ENCODE results near the gene WWOX. TPM values are rescaled to one million over a fixed set of nuclear protein-coding genes. Genes with fewer than 3 reads are reported as not detected.

The WWOX gene
- polyA plus RNA-seq, 1 donor from 2014 or later: 25.6 TPM

GRCh38 chr16:79079656-79080420 lies 980.4 kb downstream of the WWOX start:
- Histone ChIP-seq H3K79me2 (replicated peaks; ENCODE audit: insufficient read depth, low read length) (no peaks in the 10 kb centered on the region), H3K9me2 (ENCODE audit: insufficient read depth, low read length) (no peaks in the 10 kb centered on the region), H3K4me3 (ENCODE audit: low read length) (no peak overlapping the region), H3K36me3 (ENCODE audit: insufficient read depth, low read length) (no peaks in the 10 kb centered on the region), H3K9me3 (ENCODE audit: low read length) (no peaks in the 10 kb centered on the region), H3F3A (ENCODE audit: insufficient read depth, low read length, poor library complexity, severe bottlenecking) (no peaks in the 10 kb centered on the region), H4K20me1 (ENCODE audit: insufficient read depth) (no peaks in the 10 kb centered on the region), H3K27ac (ENCODE audit: low read length) (no peak overlapping the region), H3K4me2 (ENCODE audit: low read length) (no peak overlapping the region), H2AFZ (ENCODE audit: low read depth, low read length) (no peak overlapping the region), H3K9ac (ENCODE audit: low read length) (no peak overlapping the region), H3K27me3 (ENCODE audit: insufficient read depth, low read depth, low read length) (no peaks in the 10 kb centered on the region)
- TF ChIP-seq EP300 (conservative IDR thresholded peaks at IDR 0.05; ENCODE audit: poor library complexity, severe bottlenecking) (no peak), RAD21 (conservative IDR thresholded peaks at IDR 0.05) (no peak), CTCF (IDR thresholded peaks at IDR 0.05; ENCODE audit: poor library complexity, severe bottlenecking) (no peak), MXI1 (conservative IDR thresholded peaks at IDR 0.05; ENCODE audit: poor library complexity, severe bottlenecking) (no peak)

GRCh38 chr16:79081297-79082066 lies 982.0 kb downstream of the WWOX start:
- Histone ChIP-seq H3K4me3 (ENCODE audit: low read length) (no peak overlapping the region), H4K20me1 (ENCODE audit: insufficient read depth) (no peaks in the 10 kb centered on the region), H3K36me3 (ENCODE audit: insufficient read depth, low read length) (no peaks in the 10 kb centered on the region), H3K27ac (ENCODE audit: low read length) (no peak overlapping the region), H3K9ac (ENCODE audit: low read length) (no peak overlapping the region), H3K9me3 (ENCODE audit: low read length) (no peaks in the 10 kb centered on the region), H3K79me2 (replicated peaks; ENCODE audit: insufficient read depth, low read length) (no peaks in the 10 kb centered on the region), H3F3A (ENCODE audit: insufficient read depth, low read length, poor library complexity, severe bottlenecking) (no peaks in the 10 kb centered on the region), H3K4me2 (ENCODE audit: low read length) (no peak overlapping the region), H2AFZ (ENCODE audit: low read depth, low read length) (no peak overlapping the region), H3K27me3 (ENCODE audit: insufficient read depth, low read depth, low read length) (no peaks in the 10 kb centered on the region), H3K9me2 (ENCODE audit: insufficient read depth, low read length) (no peaks in the 10 kb centered on the region)
- TF ChIP-seq MXI1 (conservative IDR thresholded peaks at IDR 0.05; ENCODE audit: poor library complexity, severe bottlenecking): no peak
- TF ChIP-seq RAD21 (conservative IDR thresholded peaks at IDR 0.05): no peak
- no peak for TF ChIP-seq SMC3 (conservative IDR thresholded peaks at IDR 0.05; ENCODE audit: poor library complexity)

GRCh38 chr16:79082970-79083369 lies 983.5 kb downstream of the WWOX start:
- no peak overlapping the region for H3K4me2 ChIP-seq (ENCODE audit: low read length)
- H3K36me3 ChIP-seq (ENCODE audit: insufficient read depth, low read length): no peaks in the 10 kb centered on the region
- H3F3A ChIP-seq (ENCODE audit: insufficient read depth, low read length, poor library complexity, severe bottlenecking): no peaks in the 10 kb centered on the region
- H3K9ac ChIP-seq (ENCODE audit: low read length): no peak overlapping the region
- no peaks in the 10 kb centered on the region for H3K79me2 ChIP-seq (replicated peaks; ENCODE audit: insufficient read depth, low read length)
- no peak overlapping the region for H2AFZ ChIP-seq (ENCODE audit: low read depth, low read length)
- H3K27me3 ChIP-seq (ENCODE audit: insufficient read depth, low read depth, low read length): no peaks in the 10 kb centered on the region
- TF ChIP-seq EZH2 (IDR thresholded peaks at IDR 0.05; ENCODE audit: borderline replicate concordance, insufficient read depth, low read length, poor library complexity, severe bottlenecking) (no peak), TAF1 (IDR thresholded peaks at IDR 0.05; ENCODE audit: low read depth) (no peak), RAD21 (conservative IDR thresholded peaks at IDR 0.05) (no peak), MXI1 (conservative IDR thresholded peaks at IDR 0.05; ENCODE audit: poor library complexity, severe bottlenecking) (no peak), SMC3 (conservative IDR thresholded peaks at IDR 0.05; ENCODE audit: poor library complexity) (no peak), CTCF (IDR thresholded peaks at IDR 0.05; ENCODE audit: poor library complexity, severe bottlenecking) (no peak), REST (IDR thresholded peaks at IDR 0.05; ENCODE audit: borderline replicate concordance) (no peak), EP300 (conservative IDR thresholded peaks at IDR 0.05; ENCODE audit: poor library complexity, severe bottlenecking) (no peak), POLR2AphosphoS5 (IDR thresholded peaks at IDR 0.05) (no peak)
- H3K4me3 ChIP-seq (ENCODE audit: low read length): no peak overlapping the region
- no peaks in the 10 kb centered on the region for H3K9me2 ChIP-seq (ENCODE audit: insufficient read depth, low read length)
- H4K20me1 ChIP-seq (ENCODE audit: insufficient read depth): no peaks in the 10 kb centered on the region
- no peaks in the 10 kb centered on the region for H3K9me3 ChIP-seq (ENCODE audit: low read length)
- H3K27ac ChIP-seq (ENCODE audit: low read length): no peak overlapping the region

Data from neural cell (in vitro differentiated cells).